GM20000 (cell line): Measurements from ENCODE around the gene PORCN.
A peak's percentile ranks its signal among the peaks of the same experiment; 100 is the strongest.

Experiments used
- DNase-seq: peaks from one replicate; pipeline ENCODE4 v3.0.0; 2012; ENCODE audit warnings: low spot score
- TF ChIP-seq, protein P1 (sequence below): IDR thresholded peaks from 2 replicates; pipeline ENCODE4 v1.5.1; 2012; ENCODE audit warnings: mild to moderate bottlenecking, control low read depth; ENCODE audit errors: extremely low read depth, missing control alignments

Gene PORCN

DNA sequence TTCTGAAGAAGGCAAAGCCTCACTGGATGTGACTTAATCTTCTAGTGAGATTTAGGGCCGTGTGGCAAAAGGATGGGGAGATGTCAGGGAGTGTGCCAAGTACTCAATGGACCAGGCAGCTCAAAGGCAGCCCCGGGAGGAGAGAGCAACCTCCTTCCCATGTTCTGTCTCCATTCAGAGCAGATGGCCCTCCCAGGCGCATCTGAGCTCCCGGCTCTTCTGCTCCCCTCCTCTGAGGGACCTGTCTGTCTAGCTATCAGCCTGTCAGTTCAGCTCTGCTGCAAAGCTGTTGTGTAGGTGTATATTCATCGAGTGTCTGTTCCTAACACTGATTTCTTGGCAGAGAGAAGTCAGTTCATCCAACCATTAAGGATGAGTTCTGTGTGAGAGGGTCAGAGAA, 10.9 kb upstream of the PORCN start:
- TF ChIP-seq, protein P1, sequence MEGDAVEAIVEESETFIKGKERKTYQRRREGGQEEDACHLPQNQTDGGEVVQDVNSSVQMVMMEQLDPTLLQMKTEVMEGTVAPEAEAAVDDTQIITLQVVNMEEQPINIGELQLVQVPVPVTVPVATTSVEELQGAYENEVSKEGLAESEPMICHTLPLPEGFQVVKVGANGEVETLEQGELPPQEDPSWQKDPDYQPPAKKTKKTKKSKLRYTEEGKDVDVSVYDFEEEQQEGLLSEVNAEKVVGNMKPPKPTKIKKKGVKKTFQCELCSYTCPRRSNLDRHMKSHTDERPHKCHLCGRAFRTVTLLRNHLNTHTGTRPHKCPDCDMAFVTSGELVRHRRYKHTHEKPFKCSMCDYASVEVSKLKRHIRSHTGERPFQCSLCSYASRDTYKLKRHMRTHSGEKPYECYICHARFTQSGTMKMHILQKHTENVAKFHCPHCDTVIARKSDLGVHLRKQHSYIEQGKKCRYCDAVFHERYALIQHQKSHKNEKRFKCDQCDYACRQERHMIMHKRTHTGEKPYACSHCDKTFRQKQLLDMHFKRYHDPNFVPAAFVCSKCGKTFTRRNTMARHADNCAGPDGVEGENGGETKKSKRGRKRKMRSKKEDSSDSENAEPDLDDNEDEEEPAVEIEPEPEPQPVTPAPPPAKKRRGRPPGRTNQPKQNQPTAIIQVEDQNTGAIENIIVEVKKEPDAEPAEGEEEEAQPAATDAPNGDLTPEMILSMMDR: no peak
- DNase-seq: no peak

DNA sequence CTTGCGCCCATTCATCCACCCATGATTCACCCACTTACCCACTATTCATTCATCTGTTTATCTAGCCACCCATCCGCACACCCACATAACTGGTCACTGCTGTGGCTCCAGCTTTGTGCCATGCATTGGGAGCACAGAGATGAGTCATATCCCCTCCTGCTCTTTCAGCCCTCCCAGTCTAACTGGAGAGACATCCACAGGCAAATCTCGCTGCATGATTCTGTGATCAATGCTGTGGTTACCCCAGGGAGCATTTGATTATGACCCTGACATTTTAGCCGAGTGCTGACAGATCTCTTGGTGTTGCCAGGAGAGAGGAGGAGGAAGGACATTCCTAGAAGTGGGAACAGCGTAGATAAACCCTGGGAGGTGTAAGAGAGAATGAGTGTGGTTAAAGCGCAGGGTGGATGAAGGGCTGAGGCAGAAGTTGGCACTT, 10.4 kb upstream of the PORCN start:
- DNase-seq: no peak
- TF ChIP-seq, protein P1: no peak

DNA sequence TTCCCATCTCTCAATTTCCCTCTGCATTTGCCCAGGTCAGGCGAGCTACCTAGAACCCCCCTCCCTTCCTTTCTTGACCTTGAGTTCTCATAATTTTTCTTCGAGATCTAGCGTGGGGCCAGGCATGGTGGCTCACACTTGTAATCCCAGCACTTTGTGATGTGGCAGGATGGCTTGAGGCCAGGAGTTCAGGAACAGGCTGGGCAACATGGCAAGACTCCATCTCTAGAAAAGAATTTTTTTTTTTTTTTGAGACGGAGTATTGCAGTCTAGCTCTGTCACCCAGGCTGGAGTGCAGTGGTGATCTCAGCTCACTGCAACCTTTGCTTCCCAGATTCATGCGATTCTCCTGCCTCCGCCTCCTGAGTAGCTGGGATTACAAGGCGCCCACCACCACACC, 4.5 kb upstream of the PORCN start:
- TF ChIP-seq, protein P1: no peak
- DNase-seq: no peak

DNA sequence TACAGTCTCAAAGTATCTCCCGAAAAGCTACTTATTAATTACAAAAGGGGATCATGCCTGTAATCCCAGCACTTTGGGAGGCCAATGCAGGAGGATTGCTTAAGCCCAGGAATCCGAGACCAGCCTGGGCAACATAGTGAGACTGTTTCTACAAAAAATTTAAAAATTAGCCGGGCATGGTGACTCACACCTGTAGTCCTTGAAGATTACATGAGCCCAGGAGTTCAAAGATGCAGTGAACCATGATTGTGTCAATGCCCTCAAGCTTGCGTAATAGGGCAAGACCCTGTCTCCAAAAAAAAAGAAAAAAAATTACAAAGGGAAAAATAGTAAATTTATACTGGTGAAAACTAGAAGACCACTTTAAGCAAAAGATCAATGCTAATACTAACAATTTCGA, 3.3 kb upstream of the PORCN start:
- TF ChIP-seq, protein P1: no peak
- no peak for DNase-seq

DNA sequence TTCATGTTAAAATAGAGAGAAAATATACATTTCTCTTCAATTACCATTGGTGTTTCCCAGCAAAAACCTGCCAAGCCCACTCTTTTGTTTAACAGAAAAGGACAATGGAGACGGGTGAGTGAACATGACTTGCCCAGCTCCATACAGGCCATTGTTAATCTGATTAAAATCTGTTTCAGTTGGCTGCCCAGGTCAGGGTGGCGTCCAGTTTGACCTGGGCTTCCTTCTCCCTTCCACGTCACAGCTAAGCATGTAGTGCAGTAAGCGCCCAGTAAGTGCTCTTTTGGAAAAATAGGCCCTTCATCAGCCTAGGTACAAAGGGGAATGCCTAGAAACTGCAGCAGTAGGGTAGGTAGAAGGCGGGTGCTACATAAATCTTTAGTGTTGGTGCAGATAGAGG, 1.5 kb upstream of the PORCN start:
- no peak for DNase-seq
- TF ChIP-seq, protein P1: no peak

DNA sequence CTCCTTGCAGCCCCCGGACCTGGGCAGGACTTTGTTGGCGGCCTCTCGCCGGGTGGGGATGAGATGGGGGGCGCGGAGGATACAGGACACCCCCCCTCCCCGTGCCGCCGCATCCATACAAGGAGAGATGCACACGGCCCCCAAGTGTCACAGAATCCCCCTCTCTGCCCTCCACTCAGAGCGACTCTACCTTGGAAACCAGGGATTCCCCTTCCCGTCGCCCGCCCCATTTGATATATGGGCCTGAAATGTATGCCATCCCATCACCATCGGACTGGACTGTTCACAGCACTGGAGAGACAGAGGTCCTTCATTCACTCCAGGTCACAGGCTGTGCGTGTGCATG, 426 bp downstream of the PORCN start:
- TF ChIP-seq, protein P1: no peak
- peak; percentile 8 for DNase-seq

DNA sequence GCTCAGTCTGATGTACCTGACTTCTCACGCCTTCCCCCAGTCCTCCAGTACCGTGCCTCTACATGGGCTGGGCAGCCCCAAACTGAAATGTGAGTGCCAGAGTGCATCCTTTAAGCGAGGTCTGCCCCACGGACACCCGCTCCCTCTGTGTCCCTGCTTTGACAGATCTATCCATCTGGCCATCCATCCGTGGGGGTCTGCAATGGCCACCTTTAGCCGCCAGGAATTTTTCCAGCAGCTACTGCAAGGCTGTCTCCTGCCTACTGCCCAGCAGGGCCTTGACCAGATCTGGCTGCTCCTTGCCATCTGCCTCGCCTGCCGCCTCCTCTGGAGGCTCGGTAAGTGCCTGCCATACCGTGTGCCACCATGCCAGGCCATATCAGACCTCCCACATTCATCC, 827 bp downstream of the PORCN start:
- TF ChIP-seq, protein P1: no peak
- no peak for DNase-seq
